Esophagus squamous epithelium (tissue), 5 donors: ENCODE measurements around the gene MCUB. TPM values are rescaled to one million over a fixed set of nuclear protein-coding genes. Genes with fewer than 3 reads are reported as not detected.
"Not testable (repeated sequence)": the region's sequence is repeated elsewhere in the genome, so short reads cannot be mapped to it uniquely, and the experiment has no call there.

ENCODE experiments used
- DNase-seq: peaks from one replicate; lab custom pipeline; 2025; lab: John Stamatoyannopoulos, UW
- H3K27ac ChIP-seq, 4 donors: fragments of 200-600 bp; sonication (generic); one replicate each; pipeline ENCODE4 v1.5.1; 2016 to 2019; ENCODE audit warnings: mild to moderate bottlenecking in 1 of 4
- H3K27me3 ChIP-seq, 4 donors: fragments of 200-600 bp; sonication (generic); 1 replicate in 3 of 4; 2 replicates in 1 of 4; pipeline versions ENCODE4 v1.5.1 to v1.6.0; 2017 to 2021; ENCODE audit warnings: antibody characterized with exemption in 1 of 4
- H3K36me3 ChIP-seq, 3 donors: fragments of 200-600 bp; sonication (generic); one replicate each; pipeline ENCODE4 v1.5.1; 2016 to 2019
- H3K4me1 ChIP-seq, 3 donors: fragments of 200-600 bp; sonication (generic); one replicate each; pipeline ENCODE4 v1.5.1; 2017 to 2019
- H3K4me3 ChIP-seq, 4 donors: fragments of 200-600 bp; sonication (generic); 1 replicate in 3 of 4; 2 replicates in 1 of 4; pipeline ENCODE4 v1.5.1; 2016 to 2019; ENCODE audit warnings: mild to moderate bottlenecking in 2 of 4, moderate library complexity in 1 of 4
- H3K9me3 ChIP-seq, 3 donors: fragments of 200-600 bp; sonication (generic); one replicate each; pipeline ENCODE4 v1.5.1; 2016 to 2019
- CTCF ChIP-seq, 6 experiments: fragments of 450-650 bp in 4 of 6; fragments of 200-600 bp in 2 of 6; sonication (generic) in 2 of 6; IDR thresholded peaks; one replicate each; pipeline ENCODE4 v1.5.1; 2016 to 2019; ENCODE audit warnings: antibody characterized with exemption in 6 of 6, mild to moderate bottlenecking in 4 of 6, moderate library complexity in 4 of 6
- POLR2A ChIP-seq, 4 donors: fragments of 450-650 bp; IDR thresholded peaks; one replicate each; pipeline ENCODE4 v1.6.1; 2017; ENCODE audit warnings: antibody characterized with exemption in 4 of 4, mild to moderate bottlenecking in 4 of 4, moderate library complexity in 3 of 4
- WGBS, 2 donors: methylation state at CpG; one replicate each; pipeline ENCODE4 v1.1.5; 2018; 5-methylcytosine and 5-hydroxymethylcytosine counted together
- intact Hi-C: fragments of 100-400 bp; cut with DNase I; formaldehyde crosslinking; loops from one replicate; pipeline ENCODE4 v1.15.0; 2022
- total RNA-seq, 4 donors: library from RNA; depleted of rRNA; stranded (reverse); fragments of >200 nt; gene quantifications; one replicate each; pipeline ENCODE4 v1.1.0, GENCODE V29; 2016
- donor health status: DM: yes; HTN: yes; CAD: no.

The MCUB gene
- 10 to 100 TPM; 18.7 to 34.5 (median 22.2) TPM for total RNA-seq

DNA sequence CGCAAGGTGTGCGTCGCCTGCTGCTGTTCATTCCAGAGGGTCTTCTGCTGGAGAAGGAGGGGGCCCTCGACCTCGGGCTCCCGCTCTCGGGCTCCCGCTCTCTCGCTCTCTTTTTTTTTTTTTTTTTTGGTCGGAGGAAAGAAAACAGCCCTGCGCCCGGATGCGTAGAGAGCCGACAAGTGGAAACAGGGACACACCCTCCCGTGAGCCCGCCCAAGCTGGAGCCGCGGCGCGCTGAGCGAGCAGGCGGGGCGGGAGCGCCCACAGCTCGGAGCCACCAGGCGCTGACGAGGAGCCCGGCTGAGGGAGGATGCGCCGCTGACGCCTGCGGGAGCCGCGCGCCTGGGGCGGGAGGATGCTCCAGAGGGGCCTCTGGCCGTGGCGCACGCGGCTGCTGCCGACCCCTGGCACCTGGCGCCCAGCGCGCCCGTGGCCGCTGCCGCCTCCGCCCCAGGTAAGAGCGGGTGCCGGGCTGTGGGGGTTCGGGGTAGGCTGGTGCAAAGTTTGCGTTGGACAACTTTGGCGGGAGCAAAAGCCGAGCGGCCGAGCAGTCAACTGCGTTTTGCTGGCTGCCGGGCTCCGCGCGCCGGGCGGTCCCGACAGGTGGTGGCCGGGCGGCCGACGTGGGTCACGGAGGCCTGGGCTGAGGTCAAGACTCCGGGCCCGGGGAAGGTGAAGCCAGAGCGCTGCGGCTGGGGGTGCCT is at the start of gene MCUB:
MCUB (plus strand) TSS at position 264 of the 704 bp plus-strand sequence; CDS start at position 356, 92 bp downstream.
- Histone ChIP-seq H3K27me3 (no peaks in the 10 kb centered on the region), H3K9me3 (no peaks in the 10 kb centered on the region), H3K36me3 (no peaks in the 10 kb centered on the region), H3K4me1 (peaks cover 10 to 31% (median 14%) of the 10 kb centered on the region in 3 donors), H3K27ac (peak within 1 kb of the TSS; percentile 86 to 97 (median 94)), H3K4me3 (peak within 1 kb of the TSS; percentile 70 to 96 (median 86))
- peak in 2 of 4 donors; percentile 81 to 87 for TF ChIP-seq POLR2A (IDR thresholded peaks at IDR 0.05)
- peak in 2 of 6 experiments; percentile 17 to 27 for TF ChIP-seq CTCF (IDR thresholded peaks at IDR 0.05)
- intact Hi-C loops: loop anchor here (10.0 kb wide), 1 partner anchor 125 kb away; the partner anchor contains the start of gene SEC24B
- peak; percentile 41 for DNase-seq
- 0% methylated on average over 9 of the region's 73 CpGs; no CpG with 5 or more reads in 1 of the 2 donors for WGBS, 2 donors

DNA sequence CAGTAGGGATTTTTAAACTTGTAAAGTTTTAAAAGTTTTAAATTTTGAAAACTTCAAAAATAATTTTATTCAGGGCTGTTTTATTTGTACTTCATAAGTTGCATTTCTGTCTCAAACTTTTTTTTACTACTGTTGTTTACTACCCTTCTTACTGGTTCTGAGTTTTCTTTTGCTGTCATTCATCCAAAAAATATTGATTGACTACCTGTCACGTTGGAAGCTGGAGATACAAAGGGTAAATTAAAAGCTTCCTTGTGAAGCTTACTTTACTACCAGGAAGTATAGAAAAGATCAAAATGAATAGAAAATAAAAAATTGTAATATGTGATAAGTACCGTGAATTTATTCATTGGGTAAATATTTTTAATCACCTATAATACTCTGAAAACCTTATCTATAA is 49.4 kb upstream of the MCUB start:
- peaks cover 0 to 100% (median 14%) of the 10 kb centered on the region in 3 donors for H3K36me3 ChIP-seq
- no peaks in the 10 kb centered on the region for H3K4me1 ChIP-seq
- WGBS, 2 donors: 60 to 70% methylated on average over 2 of the region's 2 CpGs
- no peak for DNase-seq
- intact Hi-C loops: no loop called here
- no peak for TF ChIP-seq POLR2A (IDR thresholded peaks at IDR 0.05)
- no peak for TF ChIP-seq CTCF (IDR thresholded peaks at IDR 0.05)
- no peaks in the 10 kb centered on the region for H3K27me3 ChIP-seq
- no peak overlapping the region for H3K4me3 ChIP-seq
- no peaks in the 10 kb centered on the region for H3K9me3 ChIP-seq
- no peak overlapping the region for H3K27ac ChIP-seq

GRCh38 chr4:109511414-109511813 is 48.6 kb upstream of the MCUB start:
- Histone ChIP-seq H3K36me3 (peaks cover 0 to 100% (median 14%) of the 10 kb centered on the region in 3 donors), H3K27me3 (no peaks in the 10 kb centered on the region), H3K4me1 (no peaks in the 10 kb centered on the region), H3K4me3 (no peak overlapping the region), H3K27ac (no peak overlapping the region), H3K9me3 (no peaks in the 10 kb centered on the region)
- no peak for DNase-seq
- no peak for TF ChIP-seq CTCF (IDR thresholded peaks at IDR 0.05)
- no peak for TF ChIP-seq POLR2A (IDR thresholded peaks at IDR 0.05)
- WGBS, 2 donors: 50 to 51% methylated on average over 2 of the region's 2 CpGs
- intact Hi-C loops: no loop called here

- H3K27ac ChIP-seq, H3K9me3 ChIP-seq, H3K4me1 ChIP-seq, DNase-seq, intact Hi-C loops, H3K4me3 ChIP-seq, H3K27me3 ChIP-seq: not testable (repeated sequence)
- WGBS, 2 donors: 96 to 97% methylated on average over 12 of the region's 12 CpGs
- peaks cover 0 to 100% (median under 1%) of the 10 kb centered on the region in 3 donors for H3K36me3 ChIP-seq
Measured at GRCh38 chr4:109513368-109513767, 46.7 kb upstream of the MCUB start.

DNA sequence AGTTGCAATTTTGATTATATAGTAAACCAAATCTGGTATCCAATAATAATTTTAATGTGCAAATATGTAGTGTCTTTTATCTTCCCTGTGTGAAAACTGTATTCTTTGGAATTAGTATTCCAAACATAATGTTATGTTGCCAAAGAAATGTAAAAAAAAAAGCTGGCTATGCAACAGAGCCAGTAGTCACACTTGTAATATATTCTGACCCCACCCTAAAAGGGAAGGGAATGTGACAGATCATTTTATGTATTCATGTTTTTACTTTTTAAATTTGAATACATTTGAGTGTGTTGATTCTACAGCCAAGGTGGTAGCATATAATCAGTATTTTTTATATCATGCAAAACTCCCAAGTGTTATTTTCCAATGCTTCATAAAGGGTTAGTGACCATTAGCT is 27.9 kb upstream of the MCUB start:
- intact Hi-C loops: no loop called here
- TF ChIP-seq POLR2A (IDR thresholded peaks at IDR 0.05) (no peak), CTCF (IDR thresholded peaks at IDR 0.05) (no peak)
- H3K27ac ChIP-seq: no peak overlapping the region
- no peaks in the 10 kb centered on the region for H3K27me3 ChIP-seq
- no peak overlapping the region for H3K4me3 ChIP-seq
- H3K4me1 ChIP-seq: no peaks in the 10 kb centered on the region
- H3K36me3 ChIP-seq: peaks cover 10 to 100% (median 56%) of the 10 kb centered on the region in 3 donors
- DNase-seq: no peak
- H3K9me3 ChIP-seq: no peaks in the 10 kb centered on the region
